Measurements from ENCODE around the gene ABCB10. TPM values are rescaled to one million over a fixed set of nuclear protein-coding genes. Genes with fewer than 3 reads are reported as not detected.

Gene ABCB10
- total RNA-seq, 1 experiment from 2014 or later = 13.8 TPM

- Mint-ChIP-seq H3K27ac (peak overlapping the region in 1 of 3 experiments; percentile 13; a peak in 1 of 7 replicates), H3K4me1 (0 out of 4 replicates have a peak, but pooled peaks cover 0 to 3% of the 10 kb centered on the region in 2 experiments), H3K4me3 (no peak overlapping the region), H3K36me3 (ENCODE audit: insufficient read depth in 1 of 3, low read depth in 3 of 3) (peaks cover 24 to 76% (median 60%) of the 10 kb centered on the region in 3 experiments; a peak in 6 of 7 replicates), H3K9me3 (no peaks in the 10 kb centered on the region), H3K27me3 (ENCODE audit: low read depth) (no peaks in the 10 kb centered on the region)
- H3K9ac ChIP-seq (ENCODE audit: extremely low read depth, insufficient read length, low read length) = no peak overlapping the region
- H4K5ac ChIP-seq (ENCODE audit: insufficient read length, low read depth, low read length) = no peak overlapping the region
- no peaks in the 10 kb centered on the region for H3K4me1 ChIP-seq (ENCODE audit: insufficient read depth, low read length)
- H2BK120ac ChIP-seq (ENCODE audit: low read depth, low read length, poor library complexity, severe bottlenecking) = no peak overlapping the region
- H3K4ac ChIP-seq (ENCODE audit: low read depth, low read length) = no peak overlapping the region
- no peak overlapping the region for H3T11ph ChIP-seq (ENCODE audit: low read length)
- no peak overlapping the region for H3K23ac ChIP-seq (ENCODE audit: insufficient read length, low read depth, low read length)
- no peak overlapping the region for H3K18ac ChIP-seq (ENCODE audit: insufficient read length, low read depth, low read length)
- no peak for DNase-seq
- no peak overlapping the region for H3K27ac ChIP-seq (ENCODE audit: insufficient read length, low read depth, low read length)
- no peak overlapping the region for H2BK12ac ChIP-seq (ENCODE audit: insufficient read length, low read depth, low read length)
- H2AK5ac ChIP-seq (ENCODE audit: insufficient read length, low read length) = no peak overlapping the region
- no peak overlapping the region for H2AFZ ChIP-seq (ENCODE audit: low read length)
- no peaks in the 10 kb centered on the region for H3K9me3 ChIP-seq (ENCODE audit: control insufficient read depth, low read depth, low read length)
- no peak overlapping the region for H4K91ac ChIP-seq (ENCODE audit: insufficient read length, low read depth, low read length)
- H4K20me1 ChIP-seq (ENCODE audit: control insufficient read depth, insufficient read depth, insufficient read length) = no peaks in the 10 kb centered on the region
- no peak overlapping the region for H4K8ac ChIP-seq (replicated peaks; ENCODE audit: insufficient read length, low read depth, low read length)
- H3K79me1 ChIP-seq (ENCODE audit: insufficient read depth, low read depth, low read length, poor library complexity, severe bottlenecking) = peaks cover 2% of the 10 kb centered on the region
- H3K79me2 ChIP-seq (ENCODE audit: insufficient read depth, low read length) = no peaks in the 10 kb centered on the region
- WGBS (ENCODE audit: extremely low coverage, insufficient read length, low lambda C conversion rate) = no CpG with 5 or more reads among the region's 10 CpGs
- no peak overlapping the region for H3K4me2 ChIP-seq (ENCODE audit: insufficient read depth, insufficient read length, low read length)
- H2BK20ac ChIP-seq (ENCODE audit: low read depth, low read length, poor library complexity, severe bottlenecking) = no peak overlapping the region
- H3K23me2 ChIP-seq (ENCODE audit: insufficient read length, low read depth, low read length, poor library complexity, severe bottlenecking) = no peaks in the 10 kb centered on the region
- H3K27me3 ChIP-seq (ENCODE audit: insufficient read depth, low read length) = no peaks in the 10 kb centered on the region
- no peak for TF ChIP-seq CTCF (conservative IDR thresholded peaks at IDR 0.05)
- H2BK15ac ChIP-seq (ENCODE audit: low read depth, low read length) = no peak overlapping the region
- H2BK5ac ChIP-seq (ENCODE audit: insufficient read length, low read length) = no peak overlapping the region
- H3K14ac ChIP-seq (ENCODE audit: insufficient read depth, low read length) = no peak overlapping the region
- no peak overlapping the region for H3K56ac ChIP-seq (ENCODE audit: insufficient read length, low read depth, low read length)
Measured at GRCh38 chr1:229479660-229480399, 78.7 kb downstream of the ABCB10 start.

All from H9 (cell line).